ENCODE measurements around the gene ARHGAP26.
"Not testable (repeated sequence)": the region's sequence is repeated elsewhere in the genome, so short reads cannot be mapped to it uniquely, and the experiment has no call there.

The ARHGAP26 gene

DNA sequence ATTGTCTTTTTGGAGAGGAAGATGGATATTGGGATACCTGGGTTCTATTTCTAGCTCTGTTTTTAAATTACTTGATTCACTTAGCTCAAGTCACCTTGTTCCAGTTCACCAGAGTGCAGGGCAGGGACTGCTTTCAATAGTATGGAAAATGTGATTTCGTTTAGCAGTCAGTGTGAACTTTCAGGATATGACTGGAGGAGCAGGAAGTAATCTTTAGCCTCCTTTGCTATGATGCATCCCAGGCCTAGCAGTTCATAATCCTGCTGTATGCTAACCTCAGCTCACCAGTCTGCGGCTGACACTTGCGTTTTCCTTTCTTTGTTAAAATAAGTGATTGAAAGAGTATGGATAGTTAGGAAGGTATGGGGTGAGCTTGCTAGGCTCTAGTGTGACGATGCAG is 169.7 kb downstream of the ARHGAP26 start:
- DNase-seq, result no peak

DNA sequence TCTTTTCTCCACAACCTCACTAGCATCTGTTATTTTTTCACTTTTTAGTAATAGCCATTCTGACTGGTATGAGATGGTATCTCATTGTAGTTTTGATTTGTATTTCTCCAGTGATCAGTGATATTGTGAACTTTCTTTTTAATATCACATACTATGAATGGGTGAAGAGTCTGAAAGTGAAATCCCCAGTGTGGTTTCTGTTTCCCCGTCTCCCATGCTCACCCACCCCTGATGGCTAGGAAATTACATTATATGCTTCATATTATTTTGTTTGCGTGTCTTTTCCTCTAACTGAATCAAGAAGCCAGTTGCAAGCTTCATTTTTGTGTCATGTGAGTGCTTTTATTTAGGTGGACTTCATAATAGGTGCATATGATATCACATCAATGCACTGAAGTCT is 171.1 kb downstream of the ARHGAP26 start:
- DNase-seq, result no peak

DNA sequence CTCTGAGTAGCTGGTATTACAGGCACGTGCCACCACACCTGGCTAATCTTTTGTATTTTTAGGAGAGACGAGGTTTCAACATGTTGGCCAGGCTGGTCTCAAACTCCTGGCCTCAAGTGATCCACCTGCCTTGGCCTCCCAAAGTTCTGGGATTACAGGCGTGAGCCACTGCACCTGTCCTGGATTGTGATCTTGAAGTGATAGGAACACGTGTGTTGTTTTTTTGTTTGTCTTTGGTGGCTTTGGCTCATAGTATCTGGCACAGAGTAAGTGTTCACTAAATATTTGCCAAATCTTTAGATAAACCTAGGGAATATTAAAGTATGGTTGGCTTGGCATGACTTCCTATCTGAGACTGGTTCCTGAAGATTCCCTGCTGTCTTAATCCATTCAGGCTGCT is 172.7 kb downstream of the ARHGAP26 start:
- no peak for DNase-seq

DNA sequence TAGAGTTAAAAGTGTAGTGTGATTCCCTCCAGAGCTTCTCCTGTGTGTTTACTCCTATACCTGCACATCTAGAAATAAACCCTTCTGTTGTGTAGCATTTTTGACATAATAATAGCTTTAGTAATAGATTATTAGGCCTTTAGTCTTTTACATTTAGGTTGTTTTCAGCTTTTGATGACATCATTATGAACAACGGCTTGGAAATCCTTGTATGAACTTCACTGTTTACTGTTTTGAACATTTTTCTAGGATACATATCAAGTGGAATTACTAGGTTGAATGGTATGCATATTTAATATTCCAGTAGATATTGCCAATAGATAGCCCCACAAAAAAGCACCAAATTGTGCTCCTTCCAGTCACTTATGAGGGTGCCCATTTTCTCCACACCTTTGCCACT is 174.0 kb downstream of the ARHGAP26 start:
- DNase-seq, result no peak

DNA sequence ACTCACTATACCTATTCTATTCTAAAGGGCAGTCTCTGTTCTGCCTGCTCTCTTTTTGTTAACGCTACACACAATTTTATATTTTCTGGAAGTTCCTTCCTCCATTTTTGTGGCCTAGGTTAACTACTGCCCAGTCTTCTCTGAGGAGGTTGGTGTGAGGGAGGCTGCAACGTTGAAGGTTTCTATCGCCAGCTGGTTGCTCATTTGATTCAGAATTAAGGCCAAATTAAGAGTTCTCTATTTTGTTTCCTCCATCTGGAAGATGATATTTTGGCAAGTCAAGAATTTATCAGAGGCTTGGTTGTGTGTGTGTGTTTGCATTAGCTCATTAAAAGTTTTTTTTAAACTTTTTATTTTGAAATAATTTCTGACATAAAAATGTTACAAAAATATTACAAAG is 175.1 kb downstream of the ARHGAP26 start:
- no peak for DNase-seq

DNA sequence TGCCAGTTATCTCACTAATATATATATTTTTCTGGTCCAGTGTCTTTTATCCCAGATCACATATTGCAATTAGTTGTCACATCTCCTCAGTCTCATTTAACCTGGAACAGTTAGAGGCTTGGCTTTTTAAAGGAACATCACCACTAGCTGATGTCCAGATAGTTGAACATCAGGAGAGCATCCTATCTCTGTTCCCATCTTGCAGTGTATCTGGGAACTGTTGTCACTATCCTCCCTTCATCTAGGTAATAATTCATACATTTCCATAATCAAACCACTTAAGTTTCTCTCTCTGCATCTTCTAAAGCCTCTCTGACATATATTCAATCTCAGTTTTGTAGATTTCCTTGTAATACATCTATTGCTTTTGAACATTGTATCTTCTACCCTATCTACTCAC is 175.7 kb downstream of the ARHGAP26 start:
- DNase-seq, result no peak

DNA sequence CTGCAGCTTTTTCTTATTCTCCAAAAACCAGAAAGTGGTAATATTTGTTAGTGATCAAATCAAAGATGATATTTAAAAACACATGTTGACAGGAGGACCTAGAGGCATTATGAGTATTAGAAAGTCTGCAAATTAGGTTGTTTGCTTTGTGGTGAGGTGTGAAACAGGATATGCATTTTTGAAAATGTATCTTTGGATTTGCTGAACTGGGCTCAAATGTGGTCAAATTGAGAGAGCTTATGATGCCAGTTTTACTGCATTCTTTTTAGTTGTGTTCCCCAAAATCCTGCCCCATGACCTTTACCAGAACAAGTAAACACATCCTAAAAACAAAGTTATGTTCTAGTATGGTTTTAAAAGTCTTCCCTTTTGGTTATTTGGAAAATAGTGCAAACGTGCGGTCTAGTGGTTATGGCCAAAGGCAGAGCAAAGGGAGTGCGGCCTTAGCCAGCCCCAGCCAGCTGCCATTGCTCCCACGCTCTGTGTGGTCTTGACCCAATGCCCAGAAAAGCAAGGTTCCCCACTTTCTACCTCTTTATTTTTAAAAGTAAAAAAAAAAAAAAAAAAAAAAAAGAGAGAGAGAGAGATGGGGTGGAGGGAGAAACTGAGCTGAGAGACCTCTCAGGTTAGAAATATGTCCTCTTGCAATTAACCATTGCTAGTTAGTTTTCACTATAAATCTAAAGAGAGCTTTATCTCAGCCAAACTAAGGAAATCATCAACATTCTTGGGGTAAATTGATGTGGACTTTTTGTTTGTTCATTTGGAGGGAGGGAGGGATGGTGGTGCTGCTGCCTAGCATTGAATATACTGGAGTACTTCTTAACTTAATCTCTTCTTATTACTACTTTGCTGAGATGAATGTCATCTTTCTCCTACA is 176.6 kb downstream of the ARHGAP26 start:
- no peak for DNase-seq

DNA sequence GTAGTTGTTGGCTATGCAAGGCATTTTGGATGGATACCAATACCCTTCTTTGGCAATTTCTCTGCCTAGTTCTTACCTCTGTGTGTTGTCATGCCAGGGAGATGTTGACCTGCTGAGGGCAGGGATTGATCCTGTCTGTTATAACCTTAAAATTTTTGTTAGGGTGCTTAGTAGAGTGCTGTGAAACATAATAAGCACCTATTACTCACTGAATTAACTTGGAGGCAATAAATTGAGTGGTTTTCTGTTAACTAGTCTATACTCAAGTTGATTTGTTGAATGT is 177.2 kb downstream of the ARHGAP26 start:
- no peak for DNase-seq

DNA sequence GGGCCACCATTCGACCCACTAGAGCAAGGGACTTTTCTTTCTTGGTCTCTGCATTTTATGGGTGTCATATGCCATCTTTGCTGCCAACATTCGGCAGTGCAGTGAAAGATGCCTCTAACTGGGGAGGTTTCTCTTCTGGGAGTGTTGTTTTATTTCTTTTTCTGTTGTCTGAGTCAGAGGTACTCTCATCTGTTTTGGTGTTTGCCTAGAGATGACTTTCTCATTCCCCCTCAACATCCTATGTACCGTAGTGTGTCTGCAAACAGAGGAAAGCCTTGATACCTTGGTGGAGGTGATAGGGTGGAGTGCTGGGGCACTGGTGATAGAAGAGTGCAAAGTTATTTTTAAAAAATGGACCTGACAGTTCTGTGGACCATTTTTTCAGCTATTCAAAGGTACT is 182.1 kb downstream of the ARHGAP26 start:
- no peak for DNase-seq

DNA sequence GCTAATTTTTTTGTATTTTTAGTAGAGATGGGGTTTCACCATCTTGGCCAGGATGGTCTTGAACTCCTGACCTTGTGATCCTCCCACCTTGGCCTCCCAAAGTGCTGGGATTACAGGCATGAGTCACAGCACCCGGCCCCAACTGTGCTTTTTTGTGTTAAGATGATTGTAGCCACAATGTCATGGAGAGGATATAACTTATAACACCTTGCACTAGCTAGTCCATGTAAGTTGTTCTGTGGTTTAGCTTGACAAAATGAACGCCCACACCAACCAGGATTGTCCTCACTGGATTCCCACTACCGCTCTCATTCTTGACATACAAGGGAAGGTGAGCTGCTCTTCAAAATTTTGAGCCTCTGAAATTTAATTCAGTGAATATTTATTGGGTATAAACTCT is 182.7 kb downstream of the ARHGAP26 start:
- not testable (repeated sequence) for DNase-seq

DNA sequence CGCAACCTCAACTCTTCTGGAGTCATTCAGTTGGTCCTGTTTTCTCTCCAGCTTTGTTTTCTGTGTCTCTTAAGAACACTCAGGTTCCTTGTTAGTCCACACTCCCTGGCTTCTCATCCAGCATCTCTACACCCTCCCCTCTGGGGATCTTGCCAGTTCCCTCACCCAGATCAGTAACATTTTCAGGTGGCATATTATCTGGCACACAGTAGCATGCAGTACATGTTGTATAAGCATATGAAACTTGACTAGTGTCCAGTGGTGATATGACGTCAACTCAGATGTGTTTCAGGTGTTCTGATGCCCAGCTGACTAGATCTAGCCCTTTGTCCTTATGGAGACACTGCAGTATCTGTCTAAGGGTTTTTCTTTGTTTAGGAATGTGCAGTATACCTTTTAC is 184.3 kb downstream of the ARHGAP26 start:
- DNase-seq, result no peak

DNA sequence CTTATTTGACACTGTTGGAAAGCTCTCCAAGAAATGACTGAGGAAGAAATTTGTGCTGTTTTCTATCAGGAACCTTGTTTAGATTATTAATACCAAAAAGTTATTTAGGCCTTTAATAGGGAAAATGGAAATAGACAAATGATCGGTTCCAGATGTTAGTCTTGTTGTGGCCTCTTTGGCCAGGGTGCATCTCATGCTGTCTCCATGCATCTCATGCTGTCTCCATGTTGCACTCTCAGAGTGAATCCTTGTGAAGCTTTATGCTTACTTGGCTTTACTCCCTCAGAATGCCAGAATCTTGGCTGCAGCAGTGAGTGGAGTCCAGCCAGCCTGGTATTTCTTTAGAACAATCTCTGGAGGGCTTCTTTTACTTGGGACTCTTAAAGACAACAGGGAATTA is 185.5 kb downstream of the ARHGAP26 start:
- DNase-seq, result peak; percentile 16

DNA sequence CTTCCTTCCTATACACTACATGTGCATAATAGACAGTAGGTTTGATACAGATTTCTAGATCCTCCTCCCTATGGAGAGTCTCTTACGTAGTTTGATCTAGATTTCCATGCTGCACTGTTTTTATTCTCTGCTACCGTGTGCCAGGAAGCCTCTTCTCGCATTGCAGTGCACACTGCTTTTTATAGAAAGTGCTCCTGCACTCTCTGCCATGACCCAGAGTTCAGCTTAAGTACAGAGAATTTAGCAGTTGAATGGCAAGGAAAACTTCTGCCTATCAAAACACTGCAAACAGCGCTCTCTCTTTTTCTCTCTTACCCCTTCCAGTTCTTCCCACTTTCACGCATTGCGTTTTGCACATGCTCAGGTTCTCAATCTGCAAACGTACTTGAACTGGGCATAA is 187.4 kb downstream of the ARHGAP26 start:
- DNase-seq, result no peak

DNA sequence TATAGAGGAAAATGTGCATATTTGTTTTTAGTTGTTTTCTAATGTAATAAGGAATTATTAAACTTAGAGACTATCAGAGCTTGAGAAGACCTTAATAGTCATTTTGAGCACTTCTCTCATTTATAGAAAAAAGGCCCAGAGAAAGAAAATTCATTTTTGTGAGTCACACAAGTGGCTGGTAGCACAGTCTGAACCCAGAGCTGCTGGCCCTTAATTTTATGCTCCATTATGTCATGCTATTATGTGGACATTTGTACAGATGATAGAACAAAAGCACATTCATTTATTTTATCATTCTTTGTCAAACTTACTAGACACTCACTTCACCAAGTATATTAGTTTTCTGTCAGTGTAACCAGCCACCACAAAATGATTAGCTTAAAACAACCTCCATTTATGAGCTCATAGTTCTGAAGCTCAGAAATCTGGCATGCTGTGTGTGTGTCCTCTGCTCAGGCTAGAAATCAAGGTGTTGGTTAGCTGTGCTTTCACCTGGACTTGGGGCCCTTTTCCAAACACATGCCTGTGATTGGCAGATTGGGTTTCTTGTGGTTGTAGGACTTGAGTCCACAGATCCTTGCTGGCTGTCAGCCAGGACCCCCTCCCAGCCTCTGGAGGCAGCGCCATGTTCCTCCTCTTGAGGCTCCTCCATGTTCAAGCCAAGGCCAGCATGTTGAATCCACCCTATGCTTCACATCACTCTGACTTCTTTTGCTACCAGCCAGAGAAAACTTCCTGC is 188.9 kb downstream of the ARHGAP26 start:
- no peak for DNase-seq

DNA sequence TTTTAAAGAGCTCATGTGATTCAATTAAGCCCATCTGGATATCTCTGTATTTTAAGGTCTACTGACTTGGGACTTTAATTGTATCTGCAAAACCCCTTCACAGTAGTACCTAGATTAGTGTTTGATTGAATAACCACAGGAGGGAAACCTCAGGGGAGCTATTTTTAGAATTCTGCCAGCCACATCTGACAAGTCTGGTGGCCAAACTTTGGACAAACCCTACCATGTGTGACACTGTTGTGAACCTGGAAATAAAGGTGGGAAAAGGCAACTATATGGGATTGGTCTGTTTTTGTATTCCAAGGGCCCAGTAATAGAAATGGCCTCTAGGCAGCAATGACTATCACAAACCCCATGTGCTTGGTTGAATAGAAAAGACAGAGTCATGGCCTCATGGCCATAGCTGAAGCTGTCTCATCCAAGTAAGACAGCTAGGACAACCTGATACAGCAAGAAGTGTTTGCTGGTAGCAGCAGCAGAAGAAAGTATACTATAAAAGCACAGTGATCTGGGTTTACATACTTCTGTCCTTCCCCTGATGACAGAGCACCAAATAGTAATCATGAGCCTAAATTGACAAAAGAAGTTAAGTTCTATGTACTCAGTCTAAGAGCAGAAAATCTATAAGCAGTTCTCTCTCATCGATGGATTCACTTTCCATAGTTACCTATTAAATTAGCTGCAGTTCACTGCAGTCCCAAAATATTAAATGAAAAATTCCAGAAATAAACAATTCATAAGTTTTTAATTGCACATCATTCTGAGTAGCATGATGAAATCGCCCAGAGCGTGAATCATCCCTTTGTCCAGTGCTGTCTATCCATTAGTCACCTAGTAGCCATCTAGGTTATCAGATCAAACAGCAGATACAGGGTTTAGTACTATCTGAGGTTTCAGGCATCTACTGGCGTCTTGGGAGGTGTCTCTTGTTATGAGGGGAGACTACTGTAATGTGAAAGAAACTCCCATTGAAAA is 189.8 kb downstream of the ARHGAP26 start:
- DNase-seq, result no peak

DNA sequence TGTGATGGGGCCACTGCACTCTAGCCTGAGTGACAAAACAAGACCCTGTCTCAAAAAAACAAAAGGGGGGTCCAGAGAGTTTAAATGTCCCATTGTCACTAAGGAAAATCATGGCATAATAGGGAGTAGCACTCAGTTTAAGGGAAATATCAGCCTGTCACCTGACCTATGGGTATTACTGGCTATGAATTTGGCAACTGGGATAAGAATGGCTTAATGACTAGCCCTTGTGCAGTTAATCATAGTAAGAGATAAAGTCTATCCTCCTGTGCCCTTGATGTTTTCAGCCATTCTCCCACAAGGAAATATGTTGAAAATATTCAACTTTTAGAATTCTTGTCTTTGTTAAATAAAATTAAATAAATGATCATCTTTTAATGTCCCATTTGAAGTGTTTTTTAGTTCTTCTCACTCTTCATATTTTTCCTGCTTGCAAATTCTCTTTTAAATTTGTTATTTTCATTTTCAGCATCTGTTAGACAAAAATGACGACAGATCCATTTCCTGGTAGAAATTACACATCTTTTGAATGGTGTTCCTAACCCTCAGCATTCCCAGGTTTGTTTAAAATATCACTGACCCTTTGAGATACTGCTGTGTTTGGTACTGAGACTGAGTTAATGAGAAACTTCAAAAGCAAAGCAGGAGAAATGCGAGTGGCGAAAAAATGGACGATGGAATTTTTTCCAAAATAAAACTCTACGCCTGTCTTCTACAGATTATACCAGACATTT is 191.4 kb downstream of the ARHGAP26 start:
- no peak for DNase-seq

DNA sequence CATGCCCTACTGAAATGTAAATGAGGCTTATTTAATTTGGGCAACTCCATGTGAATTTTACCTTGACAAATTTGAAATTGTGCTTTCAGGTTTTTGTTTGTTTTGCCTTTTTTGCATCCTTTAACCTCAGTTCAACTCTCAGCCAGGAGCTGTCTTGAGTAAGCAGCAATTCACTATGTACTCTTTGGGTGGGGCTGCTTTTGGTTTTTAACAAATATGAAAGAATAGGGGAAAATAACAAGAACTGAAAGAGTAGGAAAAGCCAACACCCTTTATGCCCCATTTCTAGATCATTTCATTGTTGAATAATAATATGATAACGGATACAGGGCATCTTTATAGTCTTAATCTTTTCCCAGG is 192.0 kb downstream of the ARHGAP26 start:
- no peak for DNase-seq

DNA sequence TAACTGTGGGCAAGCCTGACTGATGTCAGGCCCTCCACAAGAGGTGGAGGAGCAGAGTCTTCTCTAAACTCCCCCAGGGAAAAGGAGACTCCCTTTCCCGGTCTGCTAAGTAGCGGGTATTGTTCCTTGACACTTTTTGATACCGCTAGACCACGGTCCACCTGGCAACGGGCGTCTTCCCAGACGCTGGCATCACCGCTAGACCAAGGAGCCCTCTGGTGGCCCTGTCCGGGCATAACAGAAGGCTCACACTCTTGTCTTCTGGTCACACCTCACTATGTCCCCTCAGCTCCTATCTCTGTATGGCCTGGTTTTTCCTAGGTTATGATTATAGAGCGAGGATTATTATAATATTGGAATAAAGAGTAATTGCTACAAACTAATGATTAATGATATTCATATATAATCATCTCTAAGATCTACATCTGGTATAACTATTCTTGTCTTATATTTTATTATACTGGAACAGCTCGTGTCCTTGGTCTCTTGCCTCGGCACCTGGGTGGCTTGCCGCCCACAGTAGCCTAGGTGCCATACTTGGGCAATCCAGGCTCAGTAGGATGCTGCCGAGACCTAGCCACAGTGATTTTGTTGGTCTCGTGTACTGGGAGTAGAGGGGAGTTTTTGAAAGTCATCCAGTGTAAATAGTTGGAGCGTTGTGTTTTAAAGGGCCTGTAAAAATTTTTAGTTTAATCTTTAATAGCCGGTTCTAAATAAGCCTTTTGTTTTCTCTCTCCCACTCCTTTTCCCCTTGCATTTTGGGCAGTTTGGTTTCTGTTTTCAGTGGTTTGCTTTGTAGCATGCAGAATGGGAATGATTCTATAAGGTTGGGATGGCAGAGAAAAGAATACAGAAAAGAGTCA is 195.3 kb downstream of the ARHGAP26 start:
- DNase-seq, result not testable (repeated sequence)

DNA sequence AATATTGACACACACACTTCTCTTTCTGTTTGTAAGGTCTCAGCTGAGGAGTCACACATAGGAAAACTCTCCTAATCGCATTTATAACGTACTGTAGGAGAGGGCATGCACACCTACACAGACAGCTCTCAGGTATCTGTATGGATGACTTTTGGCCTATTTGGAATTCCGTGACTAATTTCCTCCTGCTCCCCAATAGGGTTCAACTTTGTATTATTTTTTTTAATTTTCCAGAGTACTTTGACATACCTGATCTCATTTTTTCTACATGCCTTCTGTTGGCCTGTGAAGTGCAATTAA is 195.9 kb downstream of the ARHGAP26 start:
- no peak for DNase-seq

DNA sequence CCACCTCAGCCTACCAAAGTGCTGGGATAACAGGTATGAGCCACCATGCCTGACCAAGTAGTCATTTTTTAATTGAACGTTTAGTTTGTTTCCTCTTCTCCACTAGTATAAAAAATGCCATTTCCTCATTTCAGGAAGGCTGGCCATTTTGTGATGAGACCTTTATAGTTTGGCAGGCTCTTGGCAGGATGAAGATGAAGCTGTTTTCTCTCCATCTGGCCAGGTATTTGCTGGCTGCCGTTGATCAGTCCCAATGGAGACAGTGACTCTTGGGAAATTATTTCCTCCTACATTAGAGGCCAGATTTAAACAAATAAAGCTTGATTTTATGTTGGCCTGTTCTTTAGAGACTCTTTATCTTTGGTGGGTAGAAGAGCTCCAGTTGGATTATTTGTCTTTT is 199.0 kb downstream of the ARHGAP26 start:
- no peak for DNase-seq

DNA sequence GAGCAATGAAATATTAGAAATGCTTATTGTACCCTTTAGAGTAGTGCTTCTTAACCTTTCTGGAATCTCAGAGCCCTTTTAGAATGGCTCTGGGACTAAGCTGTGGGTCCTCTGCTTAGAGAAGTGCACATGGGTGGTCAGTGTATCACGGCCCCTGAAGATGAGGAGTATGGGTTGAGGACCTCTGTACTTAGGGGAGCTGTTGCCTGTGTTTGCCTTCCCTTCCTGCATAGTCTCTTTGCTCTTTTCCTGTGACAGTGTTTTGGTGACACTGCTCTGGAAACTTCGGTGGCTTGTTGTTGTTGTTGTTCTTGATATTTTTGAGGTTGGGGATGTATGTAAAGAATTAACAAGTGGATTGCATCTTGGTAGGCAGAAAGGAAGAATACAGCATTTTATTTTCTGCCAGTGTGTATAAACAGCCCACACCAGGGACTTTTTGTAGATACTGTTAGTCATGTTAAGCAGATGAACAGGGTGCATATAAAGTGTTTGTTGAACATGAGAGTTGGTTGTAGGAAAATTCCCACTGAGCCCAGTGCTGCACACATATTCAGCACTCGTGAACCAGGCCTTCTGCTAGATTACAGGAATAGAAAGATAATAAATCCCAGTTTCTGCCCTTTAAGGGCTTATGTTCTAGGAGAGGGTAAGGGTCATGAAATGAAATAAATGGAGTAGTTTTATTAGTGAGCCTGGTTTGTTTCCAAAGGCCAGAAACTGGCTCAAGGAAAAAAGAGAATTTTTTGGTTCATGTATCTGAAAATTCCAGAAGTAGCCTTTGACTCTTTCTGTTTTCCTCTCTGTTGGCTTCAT is 199.7 kb downstream of the ARHGAP26 start:
- no peak for DNase-seq

All from NCI-H446 treated with DMSO at 0.1 percent for 48 hours (cell line).